Measurements from ENCODE around the gene PIEZO2.

The PIEZO2 gene

DNA sequence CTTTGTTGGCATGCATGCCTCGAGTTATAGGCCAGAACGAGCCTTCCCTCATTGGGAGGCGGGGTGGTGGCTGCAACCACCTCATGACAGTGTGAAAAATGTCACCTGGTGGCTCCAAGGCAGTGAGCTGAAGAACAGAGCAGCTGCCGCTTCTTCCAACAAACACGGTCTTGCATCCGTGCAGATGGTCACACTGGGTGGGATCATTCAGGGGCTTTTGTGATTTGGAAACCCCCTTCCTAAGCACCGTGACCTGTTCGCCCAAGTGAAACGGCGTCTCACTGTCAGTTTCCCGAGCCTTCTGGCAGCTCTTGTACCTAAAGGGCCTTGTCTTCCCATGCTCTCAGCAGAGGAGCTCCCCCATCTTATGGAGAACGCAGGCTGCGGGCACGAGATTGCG lies 463.9 kb downstream of the PIEZO2 start:
- TF ChIP-seq, protein P1, sequence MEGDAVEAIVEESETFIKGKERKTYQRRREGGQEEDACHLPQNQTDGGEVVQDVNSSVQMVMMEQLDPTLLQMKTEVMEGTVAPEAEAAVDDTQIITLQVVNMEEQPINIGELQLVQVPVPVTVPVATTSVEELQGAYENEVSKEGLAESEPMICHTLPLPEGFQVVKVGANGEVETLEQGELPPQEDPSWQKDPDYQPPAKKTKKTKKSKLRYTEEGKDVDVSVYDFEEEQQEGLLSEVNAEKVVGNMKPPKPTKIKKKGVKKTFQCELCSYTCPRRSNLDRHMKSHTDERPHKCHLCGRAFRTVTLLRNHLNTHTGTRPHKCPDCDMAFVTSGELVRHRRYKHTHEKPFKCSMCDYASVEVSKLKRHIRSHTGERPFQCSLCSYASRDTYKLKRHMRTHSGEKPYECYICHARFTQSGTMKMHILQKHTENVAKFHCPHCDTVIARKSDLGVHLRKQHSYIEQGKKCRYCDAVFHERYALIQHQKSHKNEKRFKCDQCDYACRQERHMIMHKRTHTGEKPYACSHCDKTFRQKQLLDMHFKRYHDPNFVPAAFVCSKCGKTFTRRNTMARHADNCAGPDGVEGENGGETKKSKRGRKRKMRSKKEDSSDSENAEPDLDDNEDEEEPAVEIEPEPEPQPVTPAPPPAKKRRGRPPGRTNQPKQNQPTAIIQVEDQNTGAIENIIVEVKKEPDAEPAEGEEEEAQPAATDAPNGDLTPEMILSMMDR (IDR thresholded peaks at IDR 0.05; ENCODE audit: low read depth, low read length): no peak
- DNase-seq (ENCODE audit: extremely low read depth, low read depth): no peak

DNA sequence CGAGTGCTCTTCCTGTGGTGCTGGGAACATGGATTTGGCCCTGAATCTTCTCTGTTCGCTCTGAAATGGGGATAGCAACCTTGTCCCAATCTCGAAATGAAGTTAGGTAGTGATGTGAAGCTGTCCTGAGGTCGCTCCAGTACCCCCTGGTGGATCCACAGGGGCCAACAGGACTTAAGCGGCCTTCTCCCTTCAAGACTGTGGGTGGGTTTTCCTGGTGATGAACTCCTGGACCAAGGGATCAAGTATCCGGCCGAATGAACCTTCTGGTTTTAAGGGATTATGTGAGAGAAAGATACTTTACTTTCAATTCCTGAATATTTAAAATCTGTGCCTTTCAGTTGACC lies 467.0 kb downstream of the PIEZO2 start:
- DNase-seq (ENCODE audit: extremely low read depth, low read depth): no peak
- TF ChIP-seq, protein P1 (IDR thresholded peaks at IDR 0.05; ENCODE audit: low read depth, low read length): no peak; the same call in 1 of the 2 replicates

- TF ChIP-seq, protein P1 (IDR thresholded peaks at IDR 0.05; ENCODE audit: low read depth, low read length): no peak
- no peak for DNase-seq (ENCODE audit: extremely low read depth, low read depth)
Observed at GRCh38 chr18:10681581-10682367, 467.6 kb downstream of the PIEZO2 start.

DNA sequence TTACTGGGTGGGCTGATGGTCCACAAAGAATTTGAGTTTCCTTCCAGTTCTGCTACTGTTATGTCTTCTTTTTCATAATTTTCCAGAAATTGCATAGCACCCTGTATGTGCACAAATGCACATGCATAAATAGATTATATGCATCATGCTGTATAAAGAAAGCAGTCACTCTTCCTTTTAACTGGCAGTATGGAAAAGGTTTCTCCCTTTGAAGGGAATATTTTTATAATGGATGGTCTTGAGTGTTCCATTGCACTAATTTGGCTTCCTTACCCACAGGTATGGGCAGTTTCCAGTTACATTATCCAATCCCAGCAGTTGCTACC lies 469.1 kb downstream of the PIEZO2 start:
- TF ChIP-seq, protein P1 (IDR thresholded peaks at IDR 0.05; ENCODE audit: low read depth, low read length): no peak
- no peak for DNase-seq (ENCODE audit: extremely low read depth, low read depth)

DNA sequence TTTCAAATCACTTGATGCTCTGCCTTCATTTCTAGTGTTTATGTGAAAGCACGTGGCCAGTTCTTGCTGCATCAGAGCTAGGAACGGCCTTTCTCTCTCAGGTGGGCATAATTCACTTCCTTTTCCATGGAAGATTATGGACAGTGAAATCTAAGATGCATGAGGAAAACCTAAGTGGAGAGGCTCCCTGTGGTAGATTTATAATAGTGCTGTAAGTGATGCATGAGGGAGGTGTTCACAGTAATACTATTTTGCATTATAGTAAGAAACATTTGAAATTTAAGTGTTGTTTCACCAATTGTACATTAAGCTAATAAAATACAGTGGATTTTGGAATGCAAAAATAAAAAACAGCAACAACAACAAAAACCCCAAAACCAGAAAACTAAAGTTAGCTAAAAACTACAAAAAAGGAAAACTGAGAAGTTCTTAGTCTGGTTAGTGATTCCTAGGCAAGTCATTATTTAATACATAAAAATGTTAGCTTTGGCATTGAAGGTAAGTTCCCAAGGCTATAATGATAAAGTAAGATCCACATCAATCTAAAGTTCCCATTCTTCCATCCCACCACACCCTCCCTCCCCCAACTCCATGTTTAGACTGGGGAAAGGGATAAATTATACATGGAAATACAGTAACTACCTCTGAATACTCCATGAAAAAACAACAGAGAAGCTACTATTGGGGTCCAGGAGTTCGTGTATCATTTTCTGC lies 469.7 kb downstream of the PIEZO2 start:
- TF ChIP-seq, protein P1 (IDR thresholded peaks at IDR 0.05; ENCODE audit: low read depth, low read length): no peak
- no peak for DNase-seq (ENCODE audit: extremely low read depth, low read depth)

DNA sequence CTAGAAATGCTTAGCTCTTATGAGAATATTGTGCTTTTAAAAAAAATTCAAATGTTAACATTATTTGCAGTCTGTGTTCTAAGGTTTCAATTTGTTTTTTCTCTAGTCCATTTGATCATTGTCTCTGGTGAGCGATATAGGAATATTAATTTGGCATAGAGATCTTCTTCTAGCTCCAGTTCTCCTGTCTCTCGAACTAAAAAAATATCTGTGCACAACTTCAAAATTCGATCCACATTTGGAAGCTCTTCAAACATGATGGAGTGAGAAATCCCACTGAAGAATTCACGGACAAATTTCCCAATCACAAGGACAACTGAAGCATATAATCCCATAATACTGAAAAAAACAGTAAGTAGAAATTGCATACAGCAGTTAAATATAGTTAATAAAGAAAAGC lies 477.9 kb downstream of the PIEZO2 start:
- TF ChIP-seq, protein P1 (IDR thresholded peaks at IDR 0.05; ENCODE audit: low read depth, low read length): no peak
- DNase-seq (ENCODE audit: extremely low read depth, low read depth): no peak

DNA sequence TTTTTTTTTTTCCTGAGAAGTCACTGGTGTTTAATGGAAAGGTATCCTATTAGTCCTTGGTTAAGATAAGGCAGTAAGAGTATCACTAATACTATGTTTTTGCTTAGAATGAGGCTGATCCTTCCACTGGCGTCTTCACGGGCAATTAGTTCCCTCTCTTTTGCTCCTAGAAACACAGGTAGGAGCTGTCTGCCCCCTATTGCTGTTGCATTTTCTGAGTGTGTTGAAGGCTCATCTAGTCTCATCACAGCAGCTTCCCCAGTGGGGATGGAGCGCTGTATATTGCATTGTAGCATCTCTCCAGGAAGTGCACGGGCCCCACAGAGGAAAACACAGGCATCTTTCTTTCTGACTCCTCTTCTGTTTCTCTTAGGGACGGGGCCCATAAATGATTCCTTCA lies 478.5 kb downstream of the PIEZO2 start:
- TF ChIP-seq, protein P1 (IDR thresholded peaks at IDR 0.05; ENCODE audit: low read depth, low read length): no peak
- DNase-seq (ENCODE audit: extremely low read depth, low read depth): no peak

Measured in AG09319 (cell line).